Endometrium (tissue), 2 donors: ENCODE data around the gene VSIR.

Experiments used
- FAIRE-seq: peaks from 2 replicates; lab custom pipeline; 2012; peaks lifted over from hg19 to GRCh38; lab: Jason Lieb, UNC
- donor health status: control.
- donor health status: control.

VSIR gene

GRCh38 chr10:71763352-71764127 is 9.8 kb downstream of the VSIR start:
- FAIRE-seq = no peak

- no peak for FAIRE-seq
Observed at GRCh38 chr10:71762324-71762723, 11.0 kb downstream of the VSIR start.

- FAIRE-seq = no peak
Observed at GRCh38 chr10:71761541-71762113, 11.7 kb downstream of the VSIR start.

- FAIRE-seq = no peak
Observed at GRCh38 chr10:71761105-71761511, 12.2 kb downstream of the VSIR start.

GRCh38 chr10:71757399-71757922 is 15.9 kb downstream of the VSIR start:
- no peak for FAIRE-seq

GRCh38 chr10:71756311-71757191 is 16.8 kb downstream of the VSIR start:
- no peak for FAIRE-seq

GRCh38 chr10:71755179-71755879 is 18.0 kb downstream of the VSIR start:
- FAIRE-seq = no peak

GRCh38 chr10:71754562-71754961 is 18.8 kb downstream of the VSIR start:
- no peak for FAIRE-seq

- no peak for FAIRE-seq
Observed at GRCh38 chr10:71753960-71754505, 19.3 kb downstream of the VSIR start.

- FAIRE-seq = no peak
Observed at GRCh38 chr10:71753091-71753959, 20.0 kb downstream of the VSIR start.

- no peak for FAIRE-seq
Observed at GRCh38 chr10:71752391-71753090, 20.8 kb downstream of the VSIR start.

GRCh38 chr10:71751515-71752224 is 21.6 kb downstream of the VSIR start:
- no peak for FAIRE-seq

- FAIRE-seq = no peak
Observed at GRCh38 chr10:71750986-71751385, 22.3 kb downstream of the VSIR start.

GRCh38 chr10:71750124-71750841 is 23.0 kb downstream of the VSIR start:
- no peak for FAIRE-seq

GRCh38 chr10:71749396-71749795 is 23.9 kb downstream of the VSIR start:
- no peak for FAIRE-seq

GRCh38 chr10:71748671-71749191 is 24.6 kb downstream of the VSIR start:
- no peak for FAIRE-seq

GRCh38 chr10:71747551-71748523 is 25.5 kb downstream of the VSIR start:
- FAIRE-seq = no peak
